MM.1S (cell line): ENCODE data around the gene PCDHA1.

Source experiments
- CTCF ChIP-seq: fragments of 300-600 bp; sonication (generic); IDR thresholded peaks from 2 replicates; pipeline ENCODE4 v1.5.1; 2016; ENCODE audit warnings: antibody characterized with exemption, low read length, mixed read lengths
- EZH2 ChIP-seq: fragments of 300-600 bp; sonication (generic); optimal IDR thresholded peaks from 2 replicates; pipeline ENCODE3; 2017; ENCODE audit warnings: low read depth, mild to moderate bottlenecking, antibody characterized with exemption, low read length, mixed read lengths
- EZH2phosphoT487 ChIP-seq: fragments of 300-600 bp; sonication (generic); IDR thresholded peaks from 2 replicates; pipeline ENCODE4 v1.6.1; 2018; ENCODE audit warnings: antibody characterized with exemption, low read length

GRCh38 chr5:140800816-140801493 lies 15.0 kb downstream of the PCDHA1 start, which contains the start of gene PCDHA3:
- TF ChIP-seq CTCF (peak; percentile 30), EZH2phosphoT487 (no peak), EZH2 (no peak)
